ENCODE measurements around the gene ARHGAP4.

ARHGAP4 gene

DNA sequence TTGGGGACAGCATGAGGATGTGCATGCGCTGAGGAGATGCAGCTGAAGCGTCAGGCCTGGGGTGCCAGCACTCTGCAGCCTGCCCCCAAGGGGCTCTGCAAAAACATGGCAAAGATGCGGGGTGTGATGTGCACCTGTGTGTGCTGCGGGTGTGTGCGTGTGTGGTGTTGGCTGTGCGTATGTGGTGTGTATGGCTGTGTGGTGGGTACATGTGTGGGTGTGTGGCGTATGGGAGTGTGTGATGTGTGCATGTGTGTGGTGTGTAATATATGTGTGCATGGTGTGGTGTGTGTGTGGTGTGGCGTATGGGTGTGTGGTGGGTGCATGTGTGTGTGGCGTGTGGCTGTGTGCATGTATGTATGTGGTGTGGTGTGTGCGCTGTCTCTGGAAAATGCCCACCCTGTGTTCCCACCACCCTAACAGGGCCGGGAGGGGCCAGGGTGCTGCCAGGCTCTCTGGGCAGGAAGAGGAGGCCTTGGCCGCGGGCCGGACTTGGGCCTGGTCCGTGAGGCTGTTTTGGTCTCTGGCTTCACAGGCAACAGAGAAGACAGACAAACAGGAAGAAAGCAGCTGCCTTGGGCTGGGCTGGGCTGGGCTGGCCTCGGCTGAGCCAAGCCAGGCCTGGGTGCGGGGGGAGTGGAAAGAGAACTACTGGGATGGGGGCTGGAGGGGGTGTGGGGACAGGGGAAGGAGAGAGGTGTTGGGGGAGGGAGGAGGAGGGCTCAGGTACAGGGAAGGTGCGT, 22.7 kb downstream of the ARHGAP4 start:
- DNase-seq = no peak

DNA sequence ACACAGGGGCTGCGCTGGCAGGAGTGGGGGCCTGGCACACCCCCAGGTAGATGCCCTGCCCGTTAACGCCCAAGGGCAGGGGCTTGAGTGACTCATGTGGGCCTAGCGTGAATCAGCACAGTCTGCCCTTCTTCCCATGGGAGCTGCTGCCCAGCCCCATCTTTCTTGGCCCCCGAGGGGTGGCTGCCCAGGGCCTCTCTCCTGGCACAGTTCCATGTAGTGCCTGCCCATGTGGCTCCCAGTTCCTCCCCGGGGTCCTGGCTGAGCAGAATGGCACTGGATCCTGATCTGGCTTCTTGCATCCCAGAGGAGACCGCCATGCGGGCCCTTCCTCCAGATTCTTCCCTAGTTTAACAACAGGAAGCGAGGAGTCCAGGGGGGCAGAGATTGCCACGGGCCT, 23.7 kb downstream of the ARHGAP4 start:
- no peak for DNase-seq

DNA sequence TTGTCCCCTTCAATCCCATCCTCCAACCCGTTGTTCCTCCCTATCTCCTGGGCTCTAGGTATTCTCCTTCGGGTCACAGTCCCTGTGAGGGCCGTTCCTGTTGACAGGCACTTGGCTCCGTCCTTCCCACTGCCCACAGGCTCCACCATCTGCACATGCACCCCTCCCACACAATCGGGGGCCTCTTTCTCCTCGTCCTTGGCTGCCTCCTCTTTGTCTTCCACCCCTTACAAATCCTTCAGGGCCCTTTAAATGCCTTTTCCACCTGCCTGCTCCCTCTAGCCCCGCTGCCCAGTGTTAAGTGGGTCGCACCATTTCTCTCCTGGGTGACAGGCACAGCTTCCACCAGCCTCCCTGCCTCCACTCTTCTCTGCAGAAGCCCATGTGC, 24.3 kb downstream of the ARHGAP4 start:
- DNase-seq = no peak

DNA sequence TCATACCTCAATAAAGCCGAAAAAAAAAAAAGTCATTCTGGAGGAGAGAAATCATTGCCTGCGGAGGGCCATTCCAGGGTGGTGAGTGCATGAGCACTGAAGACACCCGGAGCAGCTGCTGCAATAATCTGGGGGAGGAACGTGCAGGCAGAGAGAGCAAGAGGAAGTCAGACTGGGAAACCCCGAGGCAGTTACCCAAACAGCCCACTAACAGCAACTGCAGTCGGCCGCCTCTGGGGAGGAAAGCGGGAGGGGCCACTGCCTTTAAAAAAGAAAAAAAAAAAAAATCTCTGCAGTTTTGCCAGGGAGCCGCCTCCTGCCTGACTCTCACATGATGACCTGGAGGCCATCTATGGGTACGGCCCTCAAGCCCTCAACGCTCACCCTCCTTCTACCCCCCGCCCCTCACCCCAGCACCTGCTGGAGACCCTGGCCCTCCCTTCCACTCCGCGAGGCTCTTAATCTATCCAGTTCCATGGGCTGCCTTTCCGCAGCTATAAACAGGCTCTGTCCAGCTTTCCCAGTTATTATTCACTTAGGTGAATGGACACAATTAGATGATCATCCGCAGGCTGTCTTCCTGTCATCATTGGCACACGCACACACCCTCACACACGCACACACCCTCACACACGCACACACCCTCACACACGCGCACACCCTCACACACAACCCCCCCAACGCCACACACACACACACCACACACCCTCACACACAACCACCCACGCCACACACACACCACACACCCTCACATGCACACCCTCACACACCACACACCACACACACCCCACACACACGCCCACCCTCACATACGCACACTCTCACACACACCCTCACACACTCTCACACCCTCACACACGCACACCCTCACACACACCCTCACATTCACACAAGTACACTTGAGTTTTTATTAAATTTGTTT, 25.0 kb downstream of the ARHGAP4 start:
- DNase-seq = peak; percentile 56 to 59

DNA sequence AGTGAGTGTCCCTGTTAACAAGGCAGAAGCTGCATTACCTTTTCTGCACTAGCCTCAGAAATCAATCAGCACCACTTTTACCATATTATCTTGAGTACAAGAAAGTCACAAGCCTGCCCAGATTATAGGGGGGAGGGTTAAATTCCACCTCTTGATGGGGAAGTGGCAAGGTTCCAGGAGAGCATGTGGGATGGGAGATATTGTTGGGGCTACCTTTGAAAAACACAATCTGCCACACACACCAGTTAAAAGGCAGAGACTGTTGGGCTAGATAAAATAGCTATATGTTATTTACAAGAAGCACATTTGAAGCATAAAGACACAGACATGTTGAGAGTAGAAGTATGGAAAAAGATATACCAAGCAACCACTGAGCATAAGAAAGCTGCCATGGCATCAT, 28.2 kb downstream of the ARHGAP4 start:
- no peak for DNase-seq

DNA sequence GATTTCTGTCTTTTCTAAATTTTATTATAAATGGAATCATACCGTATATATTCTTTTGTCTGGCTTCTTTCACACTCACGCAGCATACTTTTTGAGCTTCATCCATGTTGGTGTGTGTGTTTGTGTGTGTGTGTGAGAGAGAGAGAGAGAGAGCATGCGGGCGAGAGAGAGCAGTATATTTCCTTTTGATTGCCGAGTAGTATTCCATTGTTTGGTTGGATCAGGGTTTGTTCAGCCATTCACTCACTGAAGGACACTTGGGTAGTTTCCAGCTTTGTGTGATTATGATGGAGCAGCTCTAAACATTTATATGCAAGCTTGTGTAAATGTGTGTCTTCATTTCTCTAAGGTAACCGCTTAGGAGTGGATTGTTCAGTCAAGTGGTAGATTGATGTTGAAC, 36.9 kb downstream of the ARHGAP4 start:
- no peak for DNase-seq

DNA sequence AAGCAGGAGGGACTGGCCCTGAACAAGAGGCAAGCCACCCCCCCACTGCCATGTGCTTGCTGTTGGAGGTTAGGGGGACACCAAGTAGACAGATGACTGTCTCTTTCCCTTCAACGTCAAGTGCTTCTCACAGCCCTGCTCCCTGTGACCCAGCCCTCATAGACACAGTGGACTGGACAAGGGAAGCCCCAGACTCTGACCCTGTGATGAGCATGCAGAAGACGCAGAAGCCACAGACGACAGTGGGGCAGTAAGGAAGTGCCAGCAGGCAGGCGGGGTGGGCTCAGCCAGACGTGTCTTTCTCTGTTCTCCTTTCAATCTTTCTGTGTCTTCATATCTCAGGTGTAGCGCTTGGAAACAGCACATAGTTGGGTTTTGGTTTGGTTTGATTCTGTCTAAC, 37.7 kb downstream of the ARHGAP4 start:
- DNase-seq = no peak

DNA sequence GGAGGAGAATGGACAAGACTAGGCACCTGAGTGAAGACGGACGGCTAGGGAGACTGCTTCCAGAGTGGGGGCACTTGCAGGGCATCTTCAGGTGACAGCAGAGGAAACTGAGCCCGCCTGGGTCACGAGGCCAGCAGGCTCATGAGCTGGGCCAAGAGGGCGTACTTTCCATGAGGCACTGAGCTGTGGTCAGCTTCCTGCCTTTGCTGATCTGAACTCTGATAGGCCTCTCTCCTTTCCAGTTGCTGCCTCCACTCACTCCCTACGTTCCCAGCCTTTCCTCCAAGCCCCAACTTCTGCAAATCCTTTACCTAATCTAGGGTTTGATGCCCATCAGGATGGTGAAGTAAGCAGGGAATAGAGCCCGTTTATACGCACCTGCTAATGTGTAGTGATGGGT, 38.7 kb downstream of the ARHGAP4 start:
- no peak for DNase-seq

DNA sequence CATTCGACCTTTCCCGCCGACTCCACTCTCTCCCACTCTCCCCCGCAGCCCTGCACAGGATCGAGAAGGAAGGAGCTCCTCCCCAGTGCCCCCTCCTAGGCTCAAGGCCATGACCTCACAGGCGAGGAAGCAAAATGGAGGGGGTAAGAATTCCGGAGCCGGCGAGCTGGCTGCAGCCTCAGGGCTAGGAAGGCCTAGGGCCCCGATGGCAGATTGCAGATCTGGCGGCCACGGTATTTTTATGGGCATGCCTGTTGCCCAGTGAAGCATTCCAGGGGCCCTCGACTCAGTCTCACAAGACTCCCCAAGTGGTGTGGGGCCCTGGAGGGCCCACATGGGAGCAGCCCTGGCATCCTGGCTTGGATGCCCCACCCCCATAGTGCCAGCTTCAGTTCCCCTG, 39.1 kb downstream of the ARHGAP4 start:
- DNase-seq = no peak

DNA sequence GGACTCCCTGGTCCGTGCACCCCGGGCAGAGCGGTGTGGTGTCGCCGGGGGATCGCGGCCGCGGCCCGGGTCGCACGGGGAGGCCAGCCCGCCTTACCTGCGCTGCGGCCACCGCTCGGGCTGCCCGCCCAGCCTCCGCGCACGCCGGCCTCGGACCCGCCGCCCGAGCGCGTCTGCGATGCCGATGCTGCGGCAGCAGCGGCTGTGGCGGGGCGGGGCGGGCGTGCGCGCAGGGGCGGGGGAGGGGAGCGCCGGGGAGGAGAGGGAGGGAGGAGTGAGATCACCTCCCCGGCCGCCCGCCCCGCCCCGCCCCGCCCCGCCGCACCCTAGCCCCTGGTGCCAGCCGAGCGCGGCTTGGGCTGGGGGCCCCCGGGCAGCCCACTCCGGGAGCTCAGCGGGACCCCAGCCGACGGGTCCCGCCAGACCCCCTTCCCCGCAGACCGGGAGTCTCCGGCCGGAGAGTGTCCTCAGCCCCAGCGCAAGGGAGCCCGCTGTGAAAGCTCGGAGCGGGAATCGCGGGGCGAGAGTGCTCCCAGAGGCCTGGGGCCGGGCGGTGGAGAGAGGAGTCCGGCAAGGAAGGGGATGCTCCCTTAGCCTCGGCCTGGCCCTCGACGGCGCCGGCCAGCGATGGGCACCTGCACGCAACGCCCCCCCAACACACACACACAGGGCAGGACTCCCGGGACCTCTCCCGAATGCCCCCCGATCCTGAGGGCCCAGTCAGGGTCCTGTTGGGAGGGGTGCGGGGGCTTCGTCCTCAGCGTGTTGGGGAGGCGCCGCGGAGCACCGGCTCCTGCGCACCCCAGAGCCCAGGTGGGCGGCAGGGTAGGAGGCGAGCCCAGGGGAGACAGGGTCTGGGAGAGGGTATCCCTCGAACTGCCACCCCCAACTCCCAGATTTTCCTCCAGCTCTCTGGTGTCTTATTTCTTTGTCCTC, 39.8 kb downstream of the ARHGAP4 start, which contains the start of gene L1CAM:
Gene L1CAM (minus strand): TSS at position 206 of the 936 bp plus-strand sequence. CDS start 10,337 bp downstream, outside the sequence.
- no peak for DNase-seq

DNA sequence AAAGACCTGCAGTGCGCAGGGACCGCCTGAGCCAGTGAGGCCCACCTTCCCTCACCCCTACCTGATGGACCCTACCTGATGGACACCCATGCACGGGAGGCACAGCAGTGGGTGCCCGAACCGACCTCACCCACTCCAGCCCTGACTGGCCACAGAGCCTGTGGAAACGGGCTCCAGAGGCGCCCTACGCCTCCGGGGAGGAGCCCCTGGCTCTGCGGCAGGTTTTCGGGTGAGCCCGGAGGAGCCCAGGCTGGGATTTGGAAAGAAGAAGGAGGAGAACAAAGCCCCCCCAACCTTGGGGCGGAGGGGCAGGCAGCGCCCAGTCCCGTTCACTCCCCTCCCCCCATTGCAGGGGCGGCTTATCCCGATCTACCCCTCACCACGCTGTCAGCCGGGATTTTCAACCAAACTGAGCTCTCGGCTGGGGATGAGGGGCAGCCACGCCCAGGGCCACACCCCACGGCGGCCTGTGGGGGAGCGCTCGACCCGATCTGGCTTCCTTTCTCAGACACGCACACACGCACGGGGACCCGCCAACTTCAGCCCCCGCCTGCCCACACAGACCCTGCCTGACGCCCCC, 40.8 kb downstream of the ARHGAP4 start:
- no peak for DNase-seq

DNA sequence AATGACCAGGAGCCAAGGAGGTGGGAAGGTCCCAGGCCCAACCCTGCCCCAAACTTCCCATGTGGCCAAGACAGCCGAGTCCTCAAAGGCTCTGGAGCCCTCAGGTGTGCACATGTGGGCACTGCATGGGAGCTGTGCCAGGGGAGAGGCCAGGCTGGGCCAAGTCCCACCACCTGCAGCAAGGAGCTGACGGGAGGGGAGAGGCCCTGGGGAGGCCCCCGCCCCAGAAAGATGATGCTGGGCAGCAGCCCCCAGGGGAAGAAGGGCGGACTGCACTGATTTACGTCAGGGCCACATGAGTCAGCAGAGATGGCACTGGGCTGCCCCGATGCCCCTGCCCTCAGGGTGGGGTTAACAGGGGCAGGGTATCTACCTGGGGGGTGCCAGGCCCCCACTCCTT, 41.5 kb downstream of the ARHGAP4 start:
- DNase-seq = no peak

DNA sequence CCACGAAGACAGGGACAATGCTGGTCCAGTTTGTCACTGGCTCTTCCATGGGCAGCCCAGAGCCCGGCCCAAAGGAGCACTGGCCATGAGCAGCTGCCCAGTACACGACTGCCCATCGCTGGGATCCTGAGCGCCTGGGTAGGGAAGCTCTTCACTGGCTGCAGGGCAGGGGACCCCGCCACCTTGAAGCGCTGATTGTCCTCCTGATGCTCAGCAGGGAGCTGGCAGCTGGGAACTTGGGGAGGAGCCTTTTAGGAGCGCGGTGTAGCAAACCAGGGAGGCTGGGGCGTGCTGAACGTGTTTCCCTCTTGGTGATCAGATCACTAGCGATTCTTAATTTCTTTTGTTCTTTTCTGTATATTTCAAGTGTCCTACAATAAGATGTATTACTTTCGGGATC, 41.9 kb downstream of the ARHGAP4 start:
- DNase-seq = no peak

DNA sequence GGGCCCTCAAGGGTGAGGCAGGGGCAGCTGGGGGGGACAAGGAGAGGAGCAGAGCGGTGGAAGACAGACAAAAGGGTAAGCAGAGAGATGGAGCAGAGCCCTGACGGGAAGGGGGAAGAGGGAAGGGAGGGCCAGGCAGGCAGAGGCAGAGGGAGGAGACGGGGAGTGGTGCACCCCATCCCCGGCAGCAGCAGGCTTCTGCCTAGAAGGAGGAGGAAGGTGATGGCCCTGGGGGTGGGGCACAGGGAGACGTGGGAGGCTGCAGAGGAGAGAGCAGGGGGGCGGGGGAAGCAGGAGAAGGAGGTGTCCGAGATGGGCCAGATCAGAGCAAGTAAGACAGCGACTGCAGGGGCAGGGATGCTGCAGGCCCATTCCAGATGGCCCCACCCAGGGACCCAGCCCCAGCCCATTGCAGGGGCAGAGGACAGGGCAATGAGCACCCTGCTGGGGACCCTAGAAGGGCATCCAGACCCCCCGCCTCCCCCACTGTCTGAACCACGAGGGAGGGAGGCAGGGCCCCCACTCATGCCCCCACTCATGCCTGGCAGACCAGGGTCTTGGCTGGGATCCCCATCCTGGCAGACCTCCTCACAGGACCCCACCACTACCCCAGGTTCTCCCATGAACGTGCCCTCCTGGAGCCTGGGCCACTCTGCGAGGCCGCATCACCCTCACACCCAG, 42.8 kb downstream of the ARHGAP4 start:
- no peak for DNase-seq

DNA sequence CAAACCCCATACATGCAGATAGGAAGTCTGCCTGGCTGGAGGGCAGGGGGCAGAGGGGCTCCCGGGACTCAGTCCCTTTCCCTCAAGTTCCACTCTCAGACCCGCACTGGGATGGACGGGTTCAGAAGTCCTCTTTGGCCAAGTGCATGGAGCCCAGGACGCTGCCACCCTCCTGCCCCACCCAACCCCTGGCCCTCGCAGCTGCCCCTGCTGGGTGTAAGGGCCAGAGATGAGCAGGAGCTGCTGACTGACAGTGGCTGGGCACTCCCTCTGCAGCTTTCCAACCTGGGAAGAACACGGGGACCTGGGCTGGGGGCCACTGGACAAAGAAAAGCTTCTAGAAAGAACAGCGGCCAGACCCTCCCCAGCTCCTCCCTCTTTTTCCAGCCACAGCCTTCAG, 43.5 kb downstream of the ARHGAP4 start:
- DNase-seq = no peak

DNA sequence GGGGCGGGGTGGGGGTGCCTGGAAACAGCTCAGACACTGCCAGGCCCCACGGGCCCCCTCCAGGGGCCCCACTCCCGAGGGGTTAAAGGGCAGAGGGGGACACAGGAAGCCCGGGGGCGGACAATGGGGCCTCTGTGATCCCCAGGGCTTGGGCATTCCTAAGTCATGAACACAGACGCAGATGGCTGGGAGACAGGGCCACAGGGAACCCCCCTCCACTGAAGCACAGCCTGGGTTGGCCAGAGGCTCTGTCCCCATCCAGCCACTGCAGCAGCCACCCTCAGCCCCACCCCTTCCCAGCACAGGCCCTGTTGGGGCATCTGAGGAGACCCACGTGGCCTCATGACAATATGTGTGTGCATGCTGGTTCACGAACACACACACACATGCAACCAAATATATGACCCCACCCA, 44.0 kb downstream of the ARHGAP4 start:
- DNase-seq = no peak

DNA sequence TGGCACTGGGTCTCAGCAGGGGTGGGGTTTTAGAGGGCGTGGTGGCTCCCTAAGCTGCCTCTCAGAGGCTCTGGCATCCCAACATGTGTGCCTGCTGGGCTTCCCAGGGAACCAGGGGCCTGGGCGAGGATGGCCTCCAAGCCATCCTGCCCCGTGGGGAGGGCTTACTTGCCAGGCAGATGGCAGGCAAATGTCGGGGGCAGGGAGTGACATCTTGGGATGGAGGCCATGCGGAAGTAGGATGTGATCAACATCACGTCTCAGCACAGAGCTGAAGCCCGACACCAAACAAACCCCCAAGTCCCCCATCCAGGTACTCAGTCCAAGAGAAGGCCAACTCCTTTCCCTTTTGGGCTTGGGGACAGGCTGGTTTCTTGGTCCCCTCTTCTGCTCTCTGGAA, 44.8 kb downstream of the ARHGAP4 start:
- no peak for DNase-seq

DNA sequence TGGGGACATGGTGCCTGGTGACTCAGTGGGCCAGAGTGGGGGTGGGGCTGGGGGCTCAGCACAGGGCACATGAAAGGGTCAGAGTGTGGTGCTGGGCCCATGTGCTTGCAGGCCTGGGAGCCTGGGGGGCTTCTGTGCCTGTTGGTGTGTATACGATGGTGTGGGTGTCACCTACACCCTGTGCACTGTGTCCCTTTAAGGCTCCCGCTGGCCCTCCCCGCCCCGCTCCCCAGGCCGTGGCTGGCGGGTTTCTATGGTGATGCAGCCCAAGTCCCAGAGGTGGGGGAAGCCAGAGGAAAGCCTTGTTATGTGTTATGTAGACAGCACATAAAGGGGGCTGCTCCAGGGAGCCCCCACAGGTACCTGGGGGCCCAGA, 45.6 kb downstream of the ARHGAP4 start:
- DNase-seq = no peak

DNA sequence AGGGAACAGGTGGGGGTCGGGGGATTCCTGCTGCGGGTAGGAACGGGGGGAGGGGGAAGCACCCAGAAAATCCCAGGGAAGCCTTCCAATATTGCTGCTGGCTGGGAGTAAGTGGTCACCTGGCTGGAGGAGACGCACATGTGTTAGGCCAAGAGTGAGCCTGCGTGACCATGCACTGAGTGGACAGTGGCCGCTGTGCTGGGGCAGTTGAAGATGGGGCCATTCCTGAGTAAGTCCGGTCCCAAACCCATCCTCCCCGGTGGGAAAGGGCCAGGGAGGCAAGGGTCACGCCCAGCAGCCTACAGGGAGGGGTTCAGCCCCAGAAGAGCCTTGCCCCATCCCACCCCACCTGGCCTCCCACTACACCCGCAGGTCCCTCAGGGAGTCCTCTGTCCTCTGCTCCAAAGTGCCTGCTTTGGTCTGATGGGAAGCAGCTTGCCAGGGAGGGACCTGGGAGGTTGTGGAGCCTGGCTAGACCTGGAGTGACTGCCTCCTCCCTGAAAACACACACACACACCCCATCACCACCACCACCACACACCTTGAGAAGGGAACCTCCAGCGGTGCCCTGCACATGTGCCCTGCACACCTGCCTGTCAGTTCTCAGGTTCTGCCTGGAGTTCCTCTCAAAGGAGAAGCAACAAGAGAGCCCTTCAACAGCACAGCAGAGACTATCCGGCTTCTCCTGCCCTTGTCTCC, 46.2 kb downstream of the ARHGAP4 start:
- no peak for DNase-seq

DNA sequence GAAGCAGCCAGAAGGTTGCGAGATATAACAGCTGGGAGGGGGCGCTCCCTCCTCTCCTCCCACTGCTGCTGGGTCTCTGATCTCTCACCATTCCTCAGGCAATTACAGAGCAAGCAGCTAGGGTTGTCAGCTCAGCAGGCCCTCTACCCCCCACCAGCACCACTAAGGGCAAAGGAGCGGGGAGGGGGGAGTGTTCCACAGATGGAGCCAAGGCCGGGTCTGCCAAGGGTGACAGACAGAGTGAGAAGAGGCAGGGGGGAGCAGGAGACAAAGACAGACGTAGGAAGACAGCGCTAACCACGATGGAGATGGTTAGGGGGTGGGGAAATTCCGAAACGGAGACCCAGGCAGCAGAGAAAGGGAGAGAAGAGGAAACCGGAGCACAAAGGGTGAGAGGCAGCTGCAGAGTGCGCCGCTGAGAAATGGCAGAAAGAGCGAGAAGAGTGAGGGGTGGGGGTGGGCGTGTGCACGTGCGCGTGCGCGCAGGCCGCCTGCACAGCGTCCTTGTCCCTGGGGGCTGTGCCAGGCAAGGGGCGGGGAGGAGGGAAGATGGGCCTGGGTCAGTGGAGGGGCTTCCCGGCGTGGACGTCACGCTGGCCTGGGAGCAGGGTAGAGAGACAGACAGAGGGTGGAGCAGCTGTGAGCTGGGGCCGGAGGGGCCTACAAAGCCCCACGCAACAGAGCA, 47.0 kb downstream of the ARHGAP4 start:
- no peak for DNase-seq

DNA sequence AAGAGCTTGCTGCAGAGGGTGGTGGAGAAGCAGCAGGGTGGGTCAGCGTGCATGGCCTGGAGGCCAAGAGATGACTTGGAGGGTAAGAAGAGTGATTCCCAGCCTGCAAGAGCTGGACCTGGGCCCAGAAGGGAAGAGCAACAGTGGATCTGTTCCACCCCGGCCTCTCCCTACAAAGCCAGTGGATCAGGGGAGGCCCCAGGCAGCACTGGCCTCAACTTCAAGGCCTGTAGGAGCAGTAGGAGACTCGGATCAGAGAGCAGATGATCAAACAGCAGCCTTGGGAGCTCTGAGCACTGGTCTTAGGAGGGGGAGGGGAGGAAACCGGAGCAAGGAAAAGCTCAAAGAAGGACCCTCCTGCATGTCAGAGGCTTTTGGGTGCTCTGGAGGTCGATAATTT, 47.7 kb downstream of the ARHGAP4 start:
- no peak for DNase-seq

Measured in NCI-H2081 (cell line).